Fibroblast of skin of left quadriceps (primary cell): ENCODE measurements around the gene WNT6.

Experiments
- DNase-seq, 2 experiments: peaks; one replicate each; pipeline ENCODE4 v3.0.0-alpha.2; 2013; ENCODE audit warnings: low read depth in 2 of 2

Gene WNT6

DNA sequence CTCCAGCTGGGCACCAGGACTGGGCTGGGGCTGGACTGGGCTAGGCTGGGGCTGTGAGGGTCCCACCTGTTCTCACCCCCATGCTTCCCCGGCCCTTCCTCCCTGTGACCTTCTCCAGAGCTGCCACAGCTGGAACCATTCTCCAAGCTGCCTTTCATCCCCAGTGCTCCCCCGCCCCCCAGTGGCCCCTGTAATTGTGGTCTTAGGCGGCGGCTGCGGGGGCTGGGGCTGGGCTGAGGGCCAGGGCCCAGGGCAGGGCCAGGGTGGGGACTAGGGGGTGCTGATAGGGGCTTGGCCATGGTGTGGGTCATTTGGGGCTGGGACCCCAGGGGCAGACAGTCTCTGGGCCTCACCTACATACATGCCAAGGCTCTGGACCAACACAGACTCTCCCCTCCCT is 18.3 kb downstream of the WNT6 start:
- DNase-seq, result no peak

DNA sequence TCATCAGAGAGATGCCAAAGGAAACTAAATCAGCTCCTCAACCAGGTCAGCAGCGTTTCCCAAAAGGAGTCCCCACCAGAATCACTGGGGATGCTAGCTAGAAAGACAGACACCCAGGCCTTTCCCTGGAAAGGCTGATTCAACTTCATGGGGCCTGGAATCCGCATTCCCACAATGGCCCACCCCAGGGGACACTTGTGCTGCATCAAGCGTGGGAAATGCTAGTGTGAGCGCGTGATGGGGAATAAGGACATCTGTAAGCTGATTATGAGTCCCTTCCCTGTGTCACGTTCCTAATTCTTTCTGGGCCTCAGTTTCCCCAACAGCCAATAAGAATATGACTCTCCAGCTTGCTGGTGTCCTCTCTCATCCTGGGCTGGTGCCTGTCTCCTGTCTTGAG is 18.9 kb downstream of the WNT6 start:
- DNase-seq, result no peak

DNA sequence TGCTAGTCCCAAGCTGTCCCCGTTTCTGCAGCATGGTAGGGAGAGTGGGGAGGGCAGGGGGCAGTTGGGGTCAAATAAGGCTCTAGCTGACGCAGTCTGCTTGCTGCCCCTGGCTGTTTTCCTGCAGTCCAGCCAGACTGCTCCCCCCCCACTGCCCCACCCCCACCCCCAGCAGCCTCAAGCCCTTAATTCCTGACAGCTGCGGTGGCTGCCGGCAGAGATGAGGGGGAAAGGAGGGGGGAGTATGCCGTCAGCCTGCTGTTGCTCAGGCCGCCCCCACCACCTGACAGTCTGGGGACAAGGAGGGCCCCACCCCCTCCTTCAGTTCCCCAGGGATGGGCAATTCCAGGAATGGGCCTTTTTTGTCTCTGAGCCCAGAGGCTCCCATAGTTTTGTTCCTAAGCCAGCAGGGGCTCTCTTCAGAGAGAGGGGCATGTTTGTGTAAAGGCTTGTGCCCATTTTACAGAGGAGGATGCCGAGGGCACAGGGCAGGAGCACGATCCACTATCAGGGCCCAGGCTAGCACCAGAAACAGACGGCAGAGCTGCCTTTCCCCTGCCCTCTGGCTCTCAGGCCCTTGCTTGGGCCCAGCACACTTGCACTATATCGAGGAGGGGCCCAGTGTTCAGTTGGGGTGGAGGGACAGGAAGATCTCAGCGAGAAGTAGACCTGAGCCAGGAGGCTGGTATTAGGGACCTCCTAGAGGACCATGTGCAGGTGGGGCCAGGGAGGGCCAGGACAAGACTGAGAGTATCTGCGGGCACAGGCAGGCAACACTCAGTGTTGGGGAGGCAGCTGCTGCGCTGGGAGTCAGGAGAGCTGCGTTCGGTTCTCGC is 19.5 kb downstream of the WNT6 start:
- DNase-seq, result no peak

DNA sequence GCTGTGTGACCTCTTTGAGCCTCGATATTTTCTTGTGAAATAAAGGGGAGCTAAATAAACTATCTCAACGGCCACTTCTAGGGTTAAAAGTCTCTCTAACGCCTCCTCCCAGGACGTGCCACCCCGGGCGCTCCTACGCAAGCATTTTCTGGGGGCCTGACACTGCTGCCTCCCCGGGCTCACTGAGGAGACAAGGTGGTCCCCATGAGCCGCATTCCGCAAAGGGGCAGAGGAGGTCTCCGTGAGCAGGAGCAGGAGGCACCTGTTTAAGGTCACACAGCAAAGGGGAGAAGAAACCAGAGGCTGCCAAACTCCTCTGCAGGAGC is 20.1 kb downstream of the WNT6 start:
- DNase-seq, result no peak

DNA sequence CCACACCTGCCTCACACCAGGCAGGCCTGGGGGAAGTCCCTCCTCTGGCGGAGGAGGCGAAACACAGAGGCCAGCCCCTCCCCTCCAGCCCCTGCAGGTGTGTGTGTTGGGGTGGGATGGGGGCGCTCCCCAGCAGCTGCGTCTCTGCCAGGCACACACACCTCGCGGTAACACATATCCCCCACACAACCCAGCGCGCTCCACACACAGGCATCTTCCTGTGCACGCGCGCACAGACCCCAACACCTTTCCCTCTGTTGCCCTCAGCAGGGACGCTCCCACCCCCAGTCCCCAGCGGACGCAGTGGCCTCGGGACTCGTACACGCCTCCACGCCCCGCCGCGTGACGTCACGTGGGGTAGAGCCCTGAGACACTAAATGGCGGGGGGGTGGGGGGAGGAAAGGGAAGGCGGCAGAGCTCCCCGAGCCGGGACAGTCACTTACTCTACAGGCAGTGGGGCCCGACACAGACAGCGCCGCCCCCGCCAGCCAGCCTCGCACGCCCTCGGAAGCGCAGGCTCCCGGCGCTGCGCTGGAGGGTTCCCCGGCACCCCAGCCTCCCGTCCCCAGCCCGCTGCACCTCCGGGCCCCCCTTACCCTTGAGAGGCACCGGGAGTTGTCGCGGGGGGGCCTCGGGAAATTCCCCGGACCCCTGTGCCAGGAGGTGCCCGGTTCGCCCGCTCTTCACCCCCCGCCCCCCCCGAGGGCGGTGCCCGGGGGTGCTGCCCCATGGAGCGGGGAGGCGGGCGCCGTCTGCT is 20.7 kb downstream of the WNT6 start, which contains the start of gene WNT10A:
Gene WNT10A (plus strand): TSS at position 751 of the 757 bp plus-strand sequence. CDS start 144 bp downstream, outside the sequence.
- no peak for DNase-seq

DNA sequence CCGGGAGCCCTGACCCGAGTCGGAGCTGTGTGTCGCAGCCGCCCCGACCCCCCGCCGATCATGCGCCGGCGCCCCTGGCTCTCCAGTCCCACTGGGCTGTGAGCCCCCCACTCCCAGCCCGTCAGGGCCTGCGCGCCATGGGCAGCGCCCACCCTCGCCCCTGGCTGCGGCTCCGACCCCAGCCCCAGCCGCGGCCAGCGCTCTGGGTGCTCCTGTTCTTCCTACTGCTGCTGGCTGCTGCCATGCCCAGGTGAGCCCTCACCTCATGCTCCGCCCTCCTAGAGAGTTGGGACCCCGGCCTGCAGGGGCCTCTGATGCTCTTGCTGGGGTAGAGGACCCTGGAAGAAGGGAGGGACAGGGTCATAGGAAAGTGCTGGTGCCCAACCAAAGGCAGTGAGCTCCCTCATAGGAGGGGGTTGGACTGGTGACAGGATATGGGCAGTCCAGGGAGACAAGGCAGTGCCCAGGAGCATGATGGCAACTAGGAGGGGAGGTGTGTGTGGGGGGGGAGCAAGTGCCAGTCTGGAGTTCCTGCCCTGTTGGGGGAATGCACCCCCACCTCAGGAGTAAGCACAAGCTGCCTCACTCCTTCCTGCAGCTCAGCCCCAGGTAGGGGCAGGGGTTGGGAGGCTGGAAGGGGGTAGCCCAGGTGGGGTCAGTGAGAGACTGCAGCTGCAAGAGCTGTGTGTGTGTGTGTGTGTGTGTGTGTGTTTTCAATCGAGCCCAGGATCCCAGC is 21.4 kb downstream of the WNT6 start:
- DNase-seq, result no peak

DNA sequence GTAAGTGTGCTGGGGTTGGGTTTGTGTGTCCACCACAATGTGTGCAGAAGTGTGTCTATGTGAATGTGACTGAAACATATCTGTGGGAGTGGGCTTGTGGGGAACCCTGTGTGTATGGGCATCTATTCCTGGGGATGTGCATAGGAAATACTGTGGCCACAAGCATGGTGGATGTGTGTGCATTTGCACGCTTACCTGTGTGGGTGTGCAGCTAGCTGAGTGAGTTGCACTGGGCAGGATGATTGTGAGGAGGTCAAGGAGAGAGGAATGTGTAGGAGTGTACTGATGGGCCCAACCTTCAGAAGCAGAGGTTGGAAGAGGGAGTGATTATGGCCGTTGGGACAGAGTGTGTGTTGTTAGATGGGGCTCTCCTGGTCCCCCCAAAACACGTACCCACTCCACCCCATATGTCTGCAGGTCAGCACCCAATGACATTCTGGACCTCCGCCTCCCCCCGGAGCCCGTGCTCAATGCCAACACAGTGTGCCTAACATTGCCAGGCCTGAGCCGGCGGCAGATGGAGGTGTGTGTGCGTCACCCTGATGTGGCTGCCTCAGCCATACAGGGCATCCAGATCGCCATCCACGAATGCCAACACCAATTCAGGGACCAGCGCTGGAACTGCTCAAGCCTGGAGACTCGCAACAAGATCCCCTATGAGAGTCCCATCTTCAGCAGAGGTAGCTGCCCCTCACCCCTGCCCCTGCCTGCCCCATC is 22.3 kb downstream of the WNT6 start:
- no peak for DNase-seq

DNA sequence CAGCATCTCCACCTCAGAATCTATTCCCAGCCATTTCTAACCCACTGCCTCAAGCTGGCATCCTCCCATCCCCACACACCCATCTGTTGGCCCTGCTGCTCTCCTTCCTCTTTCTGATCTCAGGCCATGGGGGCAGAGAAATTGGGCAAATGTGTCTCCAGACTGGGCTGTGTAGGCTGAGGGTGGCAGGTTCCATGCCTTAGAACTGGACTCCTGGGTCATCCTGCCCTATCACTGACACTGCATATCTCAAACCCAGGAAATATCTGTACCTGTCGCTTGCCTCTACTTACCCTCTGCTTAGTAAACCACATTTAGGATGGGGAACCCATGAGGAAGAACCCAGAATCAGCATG is 22.8 kb downstream of the WNT6 start:
- no peak for DNase-seq

DNA sequence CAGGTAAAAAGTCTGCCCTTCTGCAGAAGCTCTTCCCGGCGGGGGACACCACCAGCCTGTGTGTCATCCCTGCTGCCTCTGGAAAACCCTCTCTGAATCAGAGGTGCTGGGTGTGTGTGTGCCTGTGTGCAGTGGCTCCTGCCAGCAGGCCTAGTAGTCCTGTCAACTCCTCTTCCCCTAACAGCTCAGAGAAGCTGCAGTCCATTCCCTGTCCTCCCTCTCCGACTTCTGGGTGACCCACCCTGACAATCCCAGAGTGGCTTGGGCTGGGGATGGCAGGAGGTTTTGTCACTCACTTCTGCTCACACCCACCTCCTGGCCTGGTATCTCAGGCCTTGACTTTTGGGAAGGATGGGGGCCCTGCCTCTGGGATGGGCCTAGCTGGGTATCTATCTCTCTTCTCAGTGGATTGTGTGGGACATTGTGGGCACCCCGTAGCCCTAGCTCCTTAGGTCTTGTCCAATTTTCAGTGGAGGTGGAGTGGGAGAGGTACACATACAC is 23.3 kb downstream of the WNT6 start:
- DNase-seq, result no peak

DNA sequence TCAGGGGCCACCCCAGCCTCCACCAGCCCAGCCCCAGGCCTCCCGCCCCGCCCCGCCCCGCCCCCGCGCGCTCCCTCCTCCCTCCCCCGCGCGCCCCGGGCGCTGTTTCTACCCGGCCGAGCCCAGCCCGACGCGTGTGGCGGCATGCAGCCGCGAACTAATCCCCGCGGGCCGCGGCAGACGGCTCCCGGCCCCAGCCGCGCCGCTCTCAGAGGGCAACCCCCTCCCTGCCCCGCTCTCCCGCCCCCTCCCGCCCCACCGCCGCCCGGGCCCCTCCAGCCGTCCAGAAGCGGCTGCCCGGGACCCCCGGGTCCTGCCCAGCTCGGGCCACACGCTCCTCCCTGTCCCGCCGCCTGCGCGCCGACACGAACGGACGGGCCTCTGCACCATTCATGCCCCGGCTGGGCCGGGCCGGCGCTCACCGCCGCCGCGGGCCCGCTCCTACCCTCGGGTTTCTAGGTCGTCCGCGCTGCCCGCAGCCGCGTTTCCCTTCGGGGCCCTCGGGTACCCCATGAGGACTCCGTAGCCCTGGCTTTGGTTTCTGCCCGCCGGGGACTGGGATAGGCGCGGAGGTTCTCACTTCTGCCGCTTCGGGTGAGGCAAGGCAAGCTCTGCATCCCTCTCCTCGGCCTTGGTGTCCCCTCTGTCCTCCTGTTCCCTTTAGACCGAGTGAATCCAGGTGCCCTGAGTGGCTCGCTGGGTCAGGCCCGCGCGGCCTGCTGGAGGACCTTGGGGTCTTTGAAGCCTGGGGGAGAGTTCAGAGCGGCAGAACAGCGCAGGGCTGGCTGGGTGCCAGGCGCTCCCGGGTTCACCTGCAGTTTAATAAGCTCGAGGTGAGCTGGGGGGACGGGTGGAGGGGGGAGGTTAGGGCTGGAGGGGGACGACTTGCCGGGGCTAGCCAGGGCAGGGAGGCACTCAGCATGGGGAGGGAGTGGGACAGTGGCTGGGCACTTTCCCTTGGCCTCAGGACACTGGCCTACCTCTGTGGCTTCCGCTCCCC is 24.2 kb downstream of the WNT6 start:
- no peak for DNase-seq

DNA sequence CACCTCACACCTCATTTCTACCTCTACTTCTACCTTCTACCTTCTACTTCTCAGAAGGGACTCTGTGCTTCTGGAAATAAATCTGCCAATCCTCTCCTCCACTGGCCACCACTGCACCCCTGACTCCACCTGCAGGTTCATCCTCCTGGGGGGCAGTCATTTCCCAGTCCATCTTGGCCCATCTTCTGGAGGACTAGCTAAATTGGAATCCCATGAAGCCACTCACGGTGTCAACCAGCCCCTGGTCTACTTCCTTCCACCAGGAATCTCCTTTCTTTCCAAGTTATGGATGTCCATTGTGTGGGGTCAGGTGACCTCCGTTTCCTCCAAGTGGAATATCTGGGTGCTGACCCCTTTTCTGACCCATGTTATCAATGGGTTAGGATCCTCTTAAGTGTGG is 24.9 kb downstream of the WNT6 start:
- DNase-seq, result no peak

DNA sequence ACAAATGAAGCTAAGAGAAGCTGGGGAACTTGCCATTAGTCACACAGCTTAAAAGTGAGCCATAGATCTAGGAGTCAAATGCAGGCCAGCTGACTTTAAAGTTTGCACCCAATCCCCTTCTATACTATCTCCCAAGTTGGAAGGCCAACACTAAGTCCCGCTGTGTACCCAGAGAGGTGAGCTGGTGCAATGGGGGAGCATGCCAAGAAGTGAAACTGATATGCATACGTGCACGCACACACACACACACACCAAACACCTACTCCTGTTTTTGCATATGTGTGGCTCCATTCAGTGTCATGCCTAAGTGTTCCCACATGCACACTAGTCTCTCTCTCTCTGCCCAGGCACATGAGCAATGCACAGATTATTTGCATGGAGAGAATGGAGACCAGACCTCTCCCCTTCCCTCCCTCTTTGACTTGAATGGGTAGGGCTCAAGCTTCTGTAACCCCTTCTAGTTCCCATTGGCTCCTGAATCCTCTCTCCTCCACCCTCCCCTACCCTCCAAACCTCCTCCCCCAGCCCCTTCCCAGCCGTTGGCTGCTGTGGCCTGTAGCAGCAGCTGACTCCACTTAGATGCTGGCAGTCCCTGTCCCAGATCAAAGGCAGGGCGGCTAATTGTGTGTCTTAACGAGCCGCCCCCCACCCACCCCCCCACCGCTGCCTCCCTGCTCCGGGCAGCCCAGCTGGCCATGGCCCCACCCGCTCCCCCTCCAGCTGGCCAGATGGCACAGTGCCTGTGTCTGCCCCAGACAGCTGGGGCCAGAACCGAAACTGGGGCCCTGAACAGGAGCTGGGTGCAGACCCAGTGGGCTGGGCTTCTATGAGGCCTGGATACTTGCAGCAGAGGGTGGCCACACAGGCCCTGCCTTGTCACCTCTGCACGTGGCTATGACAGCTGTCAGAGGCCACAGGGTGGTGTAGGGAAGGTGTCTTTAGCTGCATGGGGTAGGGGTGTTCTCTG is 26.7 kb downstream of the WNT6 start:
- no peak for DNase-seq

DNA sequence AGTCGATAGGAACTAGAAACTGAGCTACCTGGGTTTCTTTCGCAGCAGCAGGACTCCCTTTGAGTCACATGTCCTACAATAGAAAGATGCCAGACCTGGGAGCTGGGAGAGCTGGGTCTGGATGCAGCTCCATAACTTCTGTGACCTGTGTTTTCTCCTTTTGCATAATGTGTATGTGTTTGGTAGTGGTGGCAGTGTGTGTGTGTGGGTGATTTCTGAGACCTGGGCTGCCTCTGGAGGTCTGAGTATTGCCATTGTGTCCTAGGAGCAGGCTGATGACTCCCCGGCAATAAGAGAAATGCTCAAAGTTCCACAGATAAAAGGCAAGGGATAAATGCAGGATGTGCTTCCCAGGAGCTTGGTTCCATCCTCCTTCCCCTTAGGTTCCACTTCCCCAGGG is 27.5 kb downstream of the WNT6 start:
- no peak for DNase-seq

DNA sequence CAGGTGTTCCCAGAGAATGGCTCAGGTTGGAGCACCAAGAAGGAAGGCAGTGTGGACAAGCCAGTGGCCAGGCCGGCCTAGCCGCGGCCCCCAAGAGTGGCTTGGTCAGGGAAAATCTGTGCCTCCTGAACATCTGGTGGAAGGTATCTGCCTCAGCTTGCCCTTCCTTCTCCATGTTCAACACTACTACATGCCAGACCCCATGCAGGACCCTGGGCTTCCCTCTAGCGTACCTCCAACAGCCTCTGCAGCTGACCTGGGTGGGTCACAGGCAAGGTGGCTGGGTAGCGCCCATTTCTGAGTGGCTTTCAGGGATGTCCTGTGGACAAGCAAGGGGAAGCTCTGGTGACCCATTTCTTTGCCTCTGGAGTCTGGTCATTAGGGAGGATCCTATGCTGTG is 28.7 kb downstream of the WNT6 start:
- DNase-seq, result no peak

DNA sequence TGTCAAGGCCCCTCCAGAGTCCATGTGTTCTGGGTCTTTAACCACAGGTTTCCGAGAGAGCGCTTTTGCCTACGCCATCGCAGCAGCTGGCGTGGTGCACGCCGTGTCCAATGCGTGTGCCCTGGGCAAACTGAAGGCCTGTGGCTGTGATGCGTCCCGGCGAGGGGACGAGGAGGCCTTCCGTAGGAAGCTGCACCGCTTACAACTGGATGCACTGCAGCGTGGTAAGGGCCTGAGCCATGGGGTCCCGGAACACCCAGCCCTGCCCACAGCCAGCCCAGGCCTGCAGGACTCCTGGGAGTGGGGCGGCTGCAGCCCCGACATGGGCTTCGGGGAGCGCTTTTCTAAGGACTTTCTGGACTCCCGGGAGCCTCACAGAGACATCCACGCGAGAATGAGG is 30.3 kb downstream of the WNT6 start:
- no peak for DNase-seq

DNA sequence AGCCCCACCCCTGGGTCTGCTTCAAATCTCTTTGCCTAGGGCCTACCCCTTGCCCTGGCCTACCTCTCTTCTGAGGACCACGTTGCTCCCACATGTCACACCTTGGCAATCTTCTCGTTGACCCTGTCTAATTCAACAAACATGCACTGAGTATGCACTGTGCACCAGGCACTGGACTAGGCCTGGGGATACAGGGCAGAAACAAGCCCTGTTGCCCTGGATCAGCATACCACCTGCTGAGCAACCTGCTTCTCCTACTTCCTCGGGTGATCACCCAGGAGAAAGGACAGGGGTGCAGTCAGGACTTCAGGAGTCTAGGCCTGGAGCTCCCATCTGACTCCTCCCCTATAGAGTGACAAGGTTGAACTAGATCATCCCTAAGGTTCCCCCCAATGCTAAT is 30.8 kb downstream of the WNT6 start:
- DNase-seq, result no peak

DNA sequence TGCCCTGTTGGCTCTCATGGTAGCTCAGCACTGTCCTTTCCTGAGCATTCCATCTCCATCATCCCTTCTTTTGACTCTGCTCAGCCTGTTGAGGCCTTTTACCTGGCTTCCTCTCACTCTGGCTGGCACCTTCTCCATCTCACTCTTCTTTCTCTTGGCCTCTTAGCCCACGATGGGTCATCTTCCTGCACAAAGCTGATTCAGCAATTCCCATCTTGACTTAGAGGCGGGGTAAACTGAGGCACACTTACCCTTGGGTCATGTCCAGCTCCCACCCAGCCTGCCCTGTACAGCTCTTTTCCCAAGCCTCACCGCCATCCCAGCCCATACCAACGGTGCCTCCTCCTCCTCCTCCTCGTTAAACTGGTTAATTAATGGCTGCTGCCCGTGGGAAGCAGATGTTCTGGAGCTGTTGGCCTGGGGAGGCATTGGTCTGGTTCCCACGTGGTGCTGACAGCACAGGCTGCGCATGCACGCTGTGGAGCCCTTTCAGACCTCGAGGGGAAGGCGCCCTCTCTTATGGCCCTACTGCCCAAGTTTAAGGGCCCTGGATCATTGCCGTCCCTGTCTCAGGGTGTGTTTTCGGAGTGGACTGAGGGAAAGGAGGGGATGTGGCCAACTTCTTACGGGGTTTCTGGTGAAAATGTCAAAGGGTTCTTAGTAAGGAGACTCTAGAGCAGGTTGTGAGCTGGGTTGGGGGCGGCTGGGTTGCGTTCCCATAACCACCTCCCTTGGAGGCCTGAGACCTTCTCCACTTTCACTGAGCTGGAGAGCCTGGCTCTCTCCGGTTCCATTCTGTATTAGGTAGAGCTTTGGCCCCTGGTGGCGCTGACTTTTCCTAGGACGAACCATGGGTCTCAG is 31.9 kb downstream of the WNT6 start:
- no peak for DNase-seq

DNA sequence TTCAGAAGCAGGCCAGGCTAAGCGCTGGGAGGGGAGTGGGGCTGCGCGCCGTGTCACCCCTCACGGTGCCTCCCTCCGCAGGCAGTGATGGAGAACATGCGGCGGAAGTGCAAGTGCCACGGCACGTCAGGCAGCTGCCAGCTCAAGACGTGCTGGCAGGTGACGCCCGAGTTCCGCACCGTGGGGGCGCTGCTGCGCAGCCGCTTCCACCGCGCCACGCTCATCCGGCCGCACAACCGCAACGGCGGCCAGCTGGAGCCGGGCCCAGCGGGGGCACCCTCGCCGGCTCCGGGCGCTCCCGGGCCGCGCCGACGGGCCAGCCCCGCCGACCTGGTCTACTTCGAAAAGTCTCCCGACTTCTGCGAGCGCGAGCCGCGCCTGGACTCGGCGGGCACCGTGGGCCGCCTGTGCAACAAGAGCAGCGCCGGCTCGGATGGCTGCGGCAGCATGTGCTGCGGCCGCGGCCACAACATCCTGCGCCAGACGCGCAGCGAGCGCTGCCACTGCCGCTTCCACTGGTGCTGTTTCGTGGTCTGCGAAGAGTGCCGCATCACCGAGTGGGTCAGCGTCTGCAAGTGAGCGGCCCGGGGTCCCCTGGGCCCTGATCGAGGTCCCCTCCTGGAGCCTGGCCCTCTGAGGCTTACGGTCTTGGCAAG is 33.2 kb downstream of the WNT6 start:
- no peak for DNase-seq
